SH-SY5Y (cell line): ENCODE results near the gene EGFL8.

Experiments used
- GATA2 ChIP-seq: IDR thresholded peaks from 2 replicates; pipeline ENCODE4 v1.6.1; 2011; ENCODE audit warnings: mild to moderate bottlenecking, low read depth, low read length
- GATA3 ChIP-seq: IDR thresholded peaks from 2 replicates; pipeline ENCODE4 v1.6.1; 2011; ENCODE audit warnings: low read depth, mild to moderate bottlenecking, low read length, moderate library complexity

EGFL8 gene

GRCh38 chr6:32168807-32169591 lies 4.6 kb downstream of the EGFL8 start:
- TF ChIP-seq GATA3 (no peak), GATA2 (no peak)

DNA sequence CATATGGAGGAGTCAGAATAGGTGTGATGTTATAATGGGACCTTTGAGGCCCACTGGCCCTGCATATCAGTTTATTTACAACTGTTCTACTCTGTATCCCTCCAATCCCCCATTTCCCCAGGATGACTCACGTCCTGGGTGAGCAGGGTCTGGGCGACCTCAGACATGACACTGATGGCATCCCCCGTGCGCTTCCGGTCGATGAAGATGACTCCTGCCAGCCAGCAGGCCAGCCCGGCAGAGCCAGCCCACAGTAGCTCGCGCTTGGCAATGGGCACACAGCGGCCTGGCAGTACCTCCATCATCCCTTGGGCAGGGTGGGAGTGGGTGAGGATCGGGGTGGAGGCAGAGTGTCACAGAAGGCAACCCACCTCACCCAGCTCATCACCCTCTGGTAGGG lies 5.9 kb downstream of the EGFL8 start:
- no peak for TF ChIP-seq GATA3
- no peak for TF ChIP-seq GATA2

DNA sequence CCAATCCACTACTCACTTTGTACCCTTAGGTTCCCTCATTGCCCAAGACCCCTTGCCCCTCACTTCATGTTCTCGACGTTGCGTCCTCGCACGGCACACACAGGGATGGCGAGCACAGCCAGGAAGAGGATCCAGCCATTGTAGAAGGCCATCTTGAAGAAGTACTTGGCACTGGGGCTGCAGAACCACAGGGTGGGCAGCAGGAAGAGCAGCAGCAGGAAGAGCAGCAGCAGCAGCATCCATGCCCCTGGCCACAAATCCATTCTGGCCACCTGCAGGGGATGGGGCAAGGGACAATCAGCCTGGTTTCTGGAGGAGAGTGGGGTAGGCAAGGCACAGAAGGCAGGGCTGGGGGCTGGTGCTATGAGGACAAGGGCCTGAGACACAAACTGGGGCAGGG lies 6.8 kb downstream of the EGFL8 start:
- TF ChIP-seq GATA2: no peak
- no peak for TF ChIP-seq GATA3

- TF ChIP-seq GATA2 (no peak), GATA3 (no peak)
Observed at GRCh38 chr6:32173051-32173727, 8.8 kb downstream of the EGFL8 start.

GRCh38 chr6:32174416-32174815 lies 10.0 kb downstream of the EGFL8 start:
- TF ChIP-seq GATA2 (no peak), GATA3 (no peak)

DNA sequence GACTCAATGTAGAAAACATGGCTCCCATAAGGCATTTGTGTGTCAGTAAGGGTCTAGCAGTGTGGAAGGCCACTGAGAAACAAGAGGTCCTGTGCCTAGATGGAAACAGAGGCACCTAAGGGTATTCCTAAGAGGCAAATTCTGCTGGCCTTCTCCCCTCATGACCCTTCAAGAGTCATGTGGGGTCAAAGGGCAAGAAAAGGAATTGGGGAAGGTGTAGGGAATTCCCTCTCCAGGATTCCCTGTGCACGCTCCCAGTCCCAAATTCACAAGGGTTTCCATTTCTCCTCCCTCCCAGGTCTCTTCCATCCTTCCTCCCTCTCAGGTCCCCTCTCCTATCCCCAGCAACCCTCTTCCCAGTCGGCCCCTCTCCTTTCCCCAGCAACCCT lies 10.9 kb downstream of the EGFL8 start:
- TF ChIP-seq GATA3 (no peak), GATA2 (no peak)

- TF ChIP-seq GATA3 (no peak), GATA2 (no peak; the same call in 1 of the 2 replicates)
Observed at GRCh38 chr6:32175711-32176475, 11.5 kb downstream of the EGFL8 start, which contains the start of gene AGPAT1. Gene AGPAT1 (minus strand): TSS chr6:32176084. CDS start chr6:32171496, 4,588 bp downstream.

DNA sequence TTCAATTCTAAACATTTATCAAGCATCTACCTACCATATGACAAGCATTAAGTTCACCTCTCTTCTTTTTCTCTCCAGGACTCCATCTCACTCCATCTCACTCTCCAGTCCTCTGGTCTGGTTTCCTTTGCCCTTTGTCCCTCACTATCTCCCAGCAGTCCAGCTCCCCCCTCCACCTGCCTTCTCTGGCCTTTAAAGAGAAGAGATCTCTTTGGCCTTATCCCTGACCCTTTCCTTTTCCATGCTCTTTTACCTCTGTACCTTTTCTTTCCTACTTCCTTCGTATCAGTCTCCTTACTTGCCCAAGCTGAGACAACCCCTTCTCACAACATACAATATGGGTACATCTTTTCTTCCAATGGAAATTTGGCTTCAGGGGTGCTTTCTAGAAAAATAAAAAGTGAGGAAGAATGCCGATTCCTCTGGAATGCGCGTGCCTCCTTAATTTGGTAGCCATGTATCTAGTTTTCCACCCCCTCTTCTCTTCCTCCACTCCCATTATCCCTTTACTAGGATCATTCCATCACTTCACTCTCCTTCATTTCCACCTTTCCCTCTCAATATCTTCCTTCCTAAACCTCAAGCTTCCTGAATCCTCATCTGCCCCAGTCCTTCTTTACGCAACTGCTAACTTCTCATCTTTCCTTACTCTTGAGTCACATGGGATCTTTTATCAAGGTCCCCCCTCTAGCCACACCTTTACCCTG lies 12.2 kb downstream of the EGFL8 start:
- TF ChIP-seq GATA3: no peak
- TF ChIP-seq GATA2: no peak

- TF ChIP-seq GATA3: no peak
- no peak for TF ChIP-seq GATA2
Observed at GRCh38 chr6:32177183-32177787, 12.9 kb downstream of the EGFL8 start.

- TF ChIP-seq GATA2 (no peak), GATA3 (no peak)
Observed at GRCh38 chr6:32177788-32178546, 13.6 kb downstream of the EGFL8 start, which contains the start of gene RNF5. Gene RNF5 (plus strand): TSS chr6:32178405. CDS start chr6:32178512, 107 bp downstream.

DNA sequence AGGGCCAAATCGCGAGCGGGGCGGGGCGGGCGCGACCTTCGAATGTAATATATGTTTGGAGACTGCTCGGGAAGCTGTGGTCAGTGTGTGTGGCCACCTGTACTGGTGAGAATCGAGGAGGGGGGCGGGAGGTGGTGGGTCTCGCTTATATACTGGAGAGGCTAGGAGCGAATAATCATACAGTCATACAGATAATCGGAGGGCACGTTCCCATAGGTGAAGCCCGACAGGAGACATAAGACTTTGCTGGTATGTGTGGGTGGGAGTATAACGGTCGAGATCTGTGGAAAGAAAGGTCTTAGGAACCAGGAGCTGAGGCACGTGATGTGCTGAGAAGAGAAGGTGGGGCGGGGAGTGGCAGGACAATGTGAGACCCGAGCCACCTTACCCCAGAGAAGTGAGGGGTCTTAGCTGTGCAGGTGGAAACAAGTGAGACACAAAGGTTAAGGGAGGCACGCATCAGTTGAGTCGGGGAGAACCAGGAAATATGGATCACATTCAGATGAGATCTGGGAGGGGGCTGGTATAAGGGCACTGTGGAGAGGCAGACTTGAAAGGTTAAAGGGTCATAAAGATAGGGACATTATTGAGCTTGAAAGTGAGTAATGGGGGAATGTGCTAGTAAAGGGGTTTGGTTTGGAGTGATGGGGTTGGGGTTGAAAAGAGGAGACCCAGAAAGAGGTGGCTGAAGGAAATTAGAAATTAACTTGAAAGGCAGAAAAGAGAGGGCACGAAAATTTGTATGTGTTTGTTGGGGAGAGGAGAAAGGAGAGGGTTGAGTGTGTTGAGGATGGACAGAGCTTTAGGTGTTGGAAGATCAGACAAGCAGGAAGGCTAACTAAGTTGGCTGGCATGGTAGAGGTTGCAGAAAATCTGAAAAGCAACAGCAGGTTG lies 14.4 kb downstream of the EGFL8 start:
- TF ChIP-seq GATA3: no peak
- no peak for TF ChIP-seq GATA2
